ENCODE results near the gene SLC39A6.

- TF ChIP-seq CTCF (IDR thresholded peaks at IDR 0.05; ENCODE audit: poor library complexity, severe bottlenecking): no peak
- TF ChIP-seq SMC3 (conservative IDR thresholded peaks at IDR 0.05; ENCODE audit: poor library complexity): no peak
- no peak for TF ChIP-seq POLR2AphosphoS5 (IDR thresholded peaks at IDR 0.05)
- no peak for TF ChIP-seq EP300 (conservative IDR thresholded peaks at IDR 0.05; ENCODE audit: poor library complexity, severe bottlenecking)
- no peak for TF ChIP-seq RAD21 (conservative IDR thresholded peaks at IDR 0.05)
- TF ChIP-seq EZH2 (IDR thresholded peaks at IDR 0.05; ENCODE audit: borderline replicate concordance, insufficient read depth, low read length, poor library complexity, severe bottlenecking): no peak
- TF ChIP-seq REST (IDR thresholded peaks at IDR 0.05; ENCODE audit: borderline replicate concordance): no peak
- TF ChIP-seq TAF1 (IDR thresholded peaks at IDR 0.05; ENCODE audit: low read depth): no peak
- TF ChIP-seq MXI1 (conservative IDR thresholded peaks at IDR 0.05; ENCODE audit: poor library complexity, severe bottlenecking): no peak
Measured at GRCh38 chr18:36130883-36131653, 1.9 kb upstream of the SLC39A6 start.
